Tibial nerve (tissue), 4 donors: ENCODE data around the gene TGM2.

ENCODE experiments used
- CTCF ChIP-seq, 5 experiments: fragments of 200-600 bp in 3 of 5; fragments of 450-650 bp in 2 of 5; sonication (generic) in 3 of 5; IDR thresholded peaks; one replicate each; pipeline ENCODE4 v1.5.1; 2016 to 2019; ENCODE audit warnings: antibody characterized with exemption in 5 of 5, mild to moderate bottlenecking in 3 of 5, moderate library complexity in 2 of 5
- EP300 ChIP-seq, 2 donors: sonication (generic); formaldehyde crosslinking; IDR thresholded peaks; one replicate each; pipeline ENCODE4 v1.6.1; 2017; ENCODE audit warnings: antibody characterized with exemption in 2 of 2, mild to moderate bottlenecking in 1 of 2
- POLR2A ChIP-seq, 2 donors: fragments of 450-650 bp; IDR thresholded peaks; one replicate each; pipeline ENCODE4 v1.6.1; 2017; ENCODE audit warnings: antibody characterized with exemption in 2 of 2, mild to moderate bottlenecking in 2 of 2, moderate library complexity in 2 of 2

GRCh38 chr20:38203981-38204357 is 38.9 kb upstream of the TGM2 start:
- TF ChIP-seq POLR2A (IDR thresholded peaks at IDR 0.05) (no peak), CTCF (IDR thresholded peaks at IDR 0.05) (no peak), EP300 (IDR thresholded peaks at IDR 0.05) (no peak)
